ENCODE data around the gene SGMS1.
"Not testable (repeated sequence)": the region's sequence is repeated elsewhere in the genome, so short reads cannot be mapped to it uniquely, and the experiment has no call there.

SGMS1 gene

GRCh38 chr10:50578949-50579348 lies 44.8 kb downstream of the SGMS1 start:
- DNase-seq, result no peak

DNA sequence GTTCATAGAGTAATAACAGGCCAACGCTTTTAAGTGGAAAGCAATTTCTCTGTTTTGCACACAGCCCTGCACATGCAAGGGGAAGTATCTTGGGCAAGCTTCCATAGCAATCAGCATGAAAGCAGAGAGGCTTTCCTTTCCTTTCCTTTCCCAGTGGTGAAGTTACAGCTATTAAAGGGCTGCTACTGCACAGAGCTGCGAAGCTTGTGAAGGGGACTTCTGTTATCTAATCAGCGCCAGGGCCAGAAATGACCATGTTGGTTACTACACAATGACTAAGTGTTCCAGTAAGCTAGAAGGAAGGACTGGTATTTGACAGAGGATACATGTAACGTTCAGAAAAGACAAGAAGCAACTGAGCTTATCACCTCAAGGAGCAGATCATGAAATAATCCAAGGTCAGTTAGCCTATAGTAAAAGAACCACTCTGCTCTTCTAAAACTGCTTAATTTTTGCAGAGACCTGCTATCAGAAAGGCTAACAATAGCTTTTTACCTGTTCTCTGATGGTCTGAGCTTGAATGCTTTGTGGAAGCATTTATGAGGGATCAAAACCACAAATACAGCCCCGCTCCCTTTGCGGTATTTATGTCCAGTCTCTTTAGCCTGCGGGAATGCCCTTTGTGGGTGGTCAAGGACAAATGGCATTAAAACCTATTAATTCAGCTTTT lies 45.9 kb downstream of the SGMS1 start:
- peak; percentile 24 for DNase-seq

- no peak for DNase-seq
These were observed 46.7 kb downstream of the SGMS1 start for GRCh38 chr10:50577010-50577409.

DNA sequence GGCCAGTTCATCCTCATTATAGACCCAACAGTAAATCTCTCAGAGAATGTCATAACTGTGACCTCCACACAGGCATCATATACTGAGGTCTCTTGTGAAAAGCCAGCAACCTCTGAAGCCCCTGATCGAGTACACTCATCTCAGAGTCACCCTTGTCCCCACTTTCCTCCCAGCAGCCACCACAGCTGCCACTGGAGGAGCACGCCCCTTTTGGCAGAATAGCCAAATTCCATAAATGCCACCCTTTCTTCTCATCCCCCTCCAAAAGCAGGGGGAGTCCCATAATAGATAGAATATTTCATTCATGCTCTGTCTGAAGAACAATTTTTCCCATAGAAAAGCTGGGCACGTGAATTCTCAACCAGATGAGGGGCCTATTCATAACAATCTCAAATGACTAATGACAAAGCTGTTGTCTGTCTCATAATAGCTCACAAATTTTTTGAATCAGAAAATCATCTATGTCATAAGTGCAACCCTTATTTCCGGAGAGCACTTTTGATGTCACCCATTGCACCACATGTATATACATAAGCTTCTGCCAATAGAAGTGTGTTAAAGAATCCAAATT lies 47.4 kb downstream of the SGMS1 start:
- DNase-seq, result peak; percentile 48

DNA sequence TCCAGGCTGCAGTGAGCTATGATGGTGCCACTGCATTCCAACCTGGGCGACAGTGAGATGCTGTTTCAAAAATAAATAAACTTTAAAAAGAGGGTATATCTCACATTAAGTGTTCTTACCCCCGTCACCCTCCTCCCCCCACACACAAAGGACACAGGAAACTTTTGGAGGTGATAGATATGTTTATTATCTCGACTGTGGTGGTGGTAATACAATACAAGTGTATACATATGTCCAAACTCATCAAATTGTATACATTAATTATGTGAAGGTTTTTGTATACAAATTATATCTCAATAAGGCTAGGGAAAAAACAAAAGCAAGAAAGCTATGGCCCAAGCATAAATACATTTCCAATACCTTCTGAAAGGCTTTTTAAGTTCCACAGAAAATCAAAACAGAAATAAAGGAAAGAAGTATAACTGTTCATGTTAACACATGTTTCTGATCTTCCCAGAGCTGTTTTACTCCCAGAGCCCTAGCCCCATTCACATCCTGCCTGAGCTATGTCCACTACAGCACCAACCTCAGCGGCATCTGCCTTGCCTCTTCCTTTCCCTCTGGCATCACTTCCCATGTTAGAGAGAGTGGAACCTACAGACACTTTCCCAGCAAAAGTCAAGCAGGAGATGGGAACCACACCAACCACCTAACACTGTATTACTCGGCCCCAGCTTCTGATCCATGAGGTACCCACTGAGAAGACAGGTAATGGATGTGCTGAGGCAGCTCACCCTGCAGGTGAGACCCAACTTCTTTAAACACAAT lies 48.1 kb downstream of the SGMS1 start:
- DNase-seq, result no peak

DNA sequence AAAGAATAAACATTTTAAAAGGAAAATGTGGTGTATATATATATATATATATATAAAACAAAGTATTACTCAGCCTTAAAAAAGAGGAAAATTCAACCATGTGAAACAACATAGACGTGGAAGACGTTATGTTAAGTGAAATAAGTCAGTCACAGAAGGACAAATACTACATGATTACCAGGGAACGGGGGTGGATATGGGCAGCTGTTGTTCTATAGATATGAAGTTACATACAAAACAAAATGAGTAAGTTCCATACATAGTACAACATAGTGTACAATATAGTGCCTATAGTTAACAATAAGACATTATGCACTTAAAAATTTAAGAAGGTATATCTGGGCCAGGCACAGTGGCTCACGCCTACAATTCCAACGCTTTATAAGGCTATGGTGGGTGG lies 48.8 kb downstream of the SGMS1 start:
- no peak for DNase-seq

DNA sequence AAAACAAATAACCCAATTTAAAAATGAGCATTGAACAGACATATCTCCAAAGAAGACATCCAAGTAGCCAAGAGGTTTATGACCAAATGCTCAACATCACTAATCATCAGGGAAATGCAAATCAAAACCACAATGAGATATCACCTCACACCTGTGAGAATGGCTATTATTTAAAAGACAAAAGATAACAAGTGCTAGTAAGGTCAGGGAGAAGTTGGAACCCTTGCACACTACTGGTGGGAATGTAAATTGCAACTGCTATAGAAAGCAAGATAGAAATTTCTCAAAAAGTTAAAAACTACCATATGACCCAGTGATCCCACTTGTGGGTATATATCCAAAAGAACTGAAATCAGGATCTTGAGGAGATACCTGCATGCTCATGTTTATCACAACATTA lies 49.5 kb downstream of the SGMS1 start:
- no peak for DNase-seq

- DNase-seq, result no peak
These were observed 51.7 kb downstream of the SGMS1 start for GRCh38 chr10:50572017-50572491.

DNA sequence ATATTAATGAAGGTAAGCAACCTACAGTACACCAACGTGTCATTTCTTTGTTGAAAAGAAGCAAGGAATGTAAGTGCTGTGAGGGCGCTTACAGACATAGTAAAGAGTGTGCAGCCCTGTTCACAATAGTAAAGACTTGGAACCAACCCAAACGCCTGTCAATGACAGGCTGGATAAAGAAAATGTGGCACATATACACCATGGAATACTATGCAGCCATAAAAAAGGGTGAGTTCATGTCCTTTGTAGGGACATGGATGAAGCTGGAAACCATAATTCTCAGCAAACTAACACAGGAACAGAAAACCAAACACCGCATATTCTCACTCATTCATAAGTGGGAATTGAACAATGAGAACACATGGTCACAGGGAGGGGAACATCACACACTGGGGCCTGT lies 55.0 kb downstream of the SGMS1 start:
- not testable (repeated sequence) for DNase-seq

GRCh38 chr10:50567384-50567783 lies 56.4 kb downstream of the SGMS1 start:
- DNase-seq, result no peak

- no peak for DNase-seq
These were observed 57.6 kb downstream of the SGMS1 start for GRCh38 chr10:50566150-50566549.

GRCh38 chr10:50565301-50566083 lies 58.3 kb downstream of the SGMS1 start:
- DNase-seq, result no peak

DNA sequence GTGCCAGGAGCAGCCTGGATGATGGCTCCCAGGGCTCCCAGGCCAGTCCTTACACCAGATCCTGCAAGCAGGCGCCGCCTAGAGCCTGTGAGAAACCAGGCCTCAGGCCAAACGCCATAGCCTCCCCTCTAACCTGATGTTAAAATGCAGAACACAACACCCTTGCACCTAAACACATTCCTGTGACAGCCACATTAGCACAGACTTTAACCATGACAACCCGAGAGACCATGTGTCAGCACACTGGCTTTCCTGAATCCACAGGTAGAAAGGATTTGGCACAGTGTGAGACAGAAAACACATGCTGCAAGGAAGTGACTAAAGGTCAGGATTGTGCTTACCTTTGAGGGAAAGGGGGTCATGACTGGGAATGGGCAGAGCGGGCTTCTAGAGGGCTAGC lies 59.9 kb downstream of the SGMS1 start:
- DNase-seq, result no peak

DNA sequence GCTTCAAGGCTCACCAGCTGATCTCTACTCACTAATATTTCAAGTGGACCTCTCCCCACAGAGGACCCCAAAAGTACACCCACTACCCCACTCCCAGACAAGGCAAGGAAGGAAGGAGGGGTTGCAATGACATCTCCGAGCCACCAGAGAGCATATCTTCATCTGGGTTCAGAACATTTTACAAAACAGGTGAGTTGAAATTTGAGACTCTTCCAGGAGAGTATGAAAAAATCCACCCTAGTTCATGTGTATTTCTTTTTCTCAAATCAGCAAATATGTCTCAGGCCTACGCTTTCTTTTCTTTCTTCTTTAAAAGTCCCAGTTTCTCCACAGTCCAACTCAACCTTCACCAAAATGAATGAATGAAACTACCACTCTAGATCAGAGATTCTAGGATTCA lies 61.9 kb downstream of the SGMS1 start:
- DNase-seq, result no peak

GRCh38 chr10:50561266-50561665 lies 62.5 kb downstream of the SGMS1 start:
- DNase-seq, result peak; percentile 91

DNA sequence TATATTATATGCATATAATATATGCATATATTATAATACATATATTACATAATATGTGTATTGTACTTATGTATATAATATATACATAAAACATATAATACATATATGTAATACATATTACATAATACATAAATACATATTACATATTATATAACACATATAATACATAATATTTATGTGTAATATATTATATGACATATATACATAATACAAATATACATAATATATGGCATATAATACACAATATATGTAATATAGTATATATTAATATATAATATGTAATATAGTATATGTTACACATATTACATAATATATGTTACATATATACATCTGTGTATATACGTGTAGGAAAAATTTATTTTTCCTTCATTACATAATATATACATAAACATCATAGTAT lies 63.4 kb downstream of the SGMS1 start:
- DNase-seq, result no peak

GRCh38 chr10:50558371-50558770 lies 65.4 kb downstream of the SGMS1 start:
- no peak for DNase-seq

GRCh38 chr10:50557130-50557682 lies 66.5 kb downstream of the SGMS1 start:
- no peak for DNase-seq

DNA sequence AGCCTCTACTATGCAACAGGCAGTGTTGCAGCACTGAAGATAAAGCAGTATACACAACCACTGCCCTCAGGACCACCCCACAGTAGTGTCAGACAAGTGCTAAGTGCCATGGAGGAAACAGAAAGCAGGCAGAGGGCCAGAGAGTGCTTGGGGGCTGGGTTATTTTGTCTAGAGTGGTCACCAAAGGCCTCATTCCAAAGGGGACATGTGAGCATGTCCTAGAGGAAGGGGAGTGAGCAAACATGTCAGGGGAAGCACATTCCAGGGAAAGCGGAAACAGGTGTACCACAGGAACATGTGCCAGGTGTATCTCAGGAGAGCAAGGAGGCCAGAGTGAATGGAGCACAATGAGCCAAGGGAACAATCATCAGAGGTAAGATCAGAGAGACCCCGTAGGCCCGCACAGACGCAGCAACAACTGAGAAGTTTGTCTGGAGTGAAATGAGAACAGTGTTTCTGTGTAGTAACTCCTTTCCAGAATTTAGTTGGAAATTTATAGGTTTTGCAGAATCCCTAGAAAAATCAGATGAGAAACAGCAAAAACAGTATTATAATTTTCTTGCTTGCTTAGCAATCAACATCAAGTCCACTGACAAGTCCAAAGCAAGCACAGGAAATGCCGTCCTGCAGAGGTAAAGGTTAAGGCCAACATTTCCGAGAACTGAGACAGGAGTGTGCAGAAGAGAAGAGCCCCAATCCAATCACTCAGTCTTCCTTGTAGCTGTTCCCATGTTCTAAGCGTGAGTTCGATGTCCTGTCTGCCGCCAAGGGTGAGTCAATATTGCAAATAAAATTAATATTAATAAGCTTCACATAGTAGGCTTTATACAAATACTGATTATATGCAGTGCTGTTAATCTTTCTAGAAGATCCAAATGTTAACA lies 67.3 kb downstream of the SGMS1 start:
- DNase-seq, result no peak

GRCh38 chr10:50554995-50555568 lies 68.7 kb downstream of the SGMS1 start:
- DNase-seq, result peak; percentile 45

GRCh38 chr10:50554376-50554994 lies 69.3 kb downstream of the SGMS1 start:
- no peak for DNase-seq
